ENCODE data around the gene MID2. TPM values are rescaled to one million over a fixed set of nuclear protein-coding genes. Genes with fewer than 3 reads are reported as not detected.
"Not testable (repeated sequence)": the region's sequence is repeated elsewhere in the genome, so short reads cannot be mapped to it uniquely, and the experiment has no call there.

MID2 gene
- total RNA-seq = 1 to 10 TPM; 9.0 to 9.7 TPM

- Mint-ChIP-seq H3K4me1 (ENCODE audit: low read depth) (peaks cover 43% of the 10 kb centered on the region), H3K36me3 (no peaks in the 10 kb centered on the region), H3K27me3 (no peaks in the 10 kb centered on the region), H3K9me3 (no peaks in the 10 kb centered on the region), H3K4me3 (peak within 1 kb of the TSS; percentile 75), H3K27ac (peak within 1 kb of the TSS; percentile 69)
- intact Hi-C loops (cut with micrococcal nuclease) = loop anchor here (1.0 to 5.0 kb wide), 5 partner anchors 48 to 197 kb away; partner anchors contain the start of genes NCBP2L, PRPS1 and TSC22D3
- CTCF ChIA-PET = interaction anchor here (1.0 kb wide), 1 partner anchor 152 kb away, joined by 3 read pairs; no protein-coding TSS in a partner anchor
- POLR2A ChIA-PET = interaction anchor here (1.2 to 2.2 kb wide), 3 partner anchors 153 to 266 kb away, joined by 7 to 9 read pairs (median 9); partner anchors contain the start of genes ATG4A, PRPS1 and PSMD10
- peak; percentile 70 for DNase-seq
Measured at GRCh38 chrX:107825698-107826237, at the start of gene MID2. Gene MID2 (plus strand): TSS chrX:107825866. CDS start chrX:107826427, 561 bp downstream.

GRCh38 chrX:107776649-107777535 lies 48.8 kb upstream of the MID2 start:
- Mint-ChIP-seq H3K27ac (no peak overlapping the region), H3K9me3 (no peaks in the 10 kb centered on the region), H3K4me3 (peak overlapping the region; percentile 86), H3K27me3 (no peaks in the 10 kb centered on the region), H3K4me1 (ENCODE audit: low read depth) (peaks cover 7% of the 10 kb centered on the region), H3K36me3 (no peaks in the 10 kb centered on the region)
- ChIA-PET CTCF (interaction anchor here (0.6 to 8.1 kb wide), 31 partner anchors 10 to 791 kb away, joined by 3 to 194 read pairs (median 4); partner anchors contain the start of gene PRPS1), POLR2A (interaction anchor here (1.0 to 1.9 kb wide), 2 partner anchors 103 to 148 kb away, joined by 4 to 9 read pairs; partner anchors contain the start of gene PRPS1)
- DNase-seq = peak; percentile 84
- intact Hi-C loops (cut with micrococcal nuclease) = loop anchor here (1.0 to 5.0 kb wide), 9 partner anchors 35 to 882 kb away; partner anchors contain the start of gene MID2

- intact Hi-C loops (cut with micrococcal nuclease) = loop anchor here (1.0 to 5.0 kb wide), 8 partner anchors 50 to 883 kb away; partner anchors contain the start of gene MID2
- no peak within 1 kb of the TSS for H3K27ac Mint-ChIP-seq
- H3K36me3 Mint-ChIP-seq = no peaks in the 10 kb centered on the region
- H3K9me3 Mint-ChIP-seq = no peaks in the 10 kb centered on the region
- peak within 1 kb of the TSS; percentile 86 for H3K4me3 Mint-ChIP-seq
- H3K27me3 Mint-ChIP-seq = no peaks in the 10 kb centered on the region
- CTCF ChIA-PET = interaction anchor here (0.6 to 8.1 kb wide), 29 partner anchors 9 to 779 kb away, joined by 3 to 194 read pairs (median 4); no protein-coding TSS in a partner anchor
- H3K4me1 Mint-ChIP-seq (ENCODE audit: low read depth) = peaks cover 7% of the 10 kb centered on the region
- no peak for DNase-seq
- POLR2A ChIA-PET = no interaction called here
Measured at GRCh38 chrX:107777536-107777832, 48.2 kb upstream of the MID2 start, which contains the start of gene NCBP2L. Gene NCBP2L (plus strand): TSS chrX:107777733. CDS start chrX:107794221, 16,488 bp downstream.

- Mint-ChIP-seq H3K36me3 (no peaks in the 10 kb centered on the region), H3K4me1 (ENCODE audit: low read depth) (peaks cover 2% of the 10 kb centered on the region), H3K9me3 (no peaks in the 10 kb centered on the region), H3K27me3 (no peaks in the 10 kb centered on the region), H3K4me3 (no peak overlapping the region), H3K27ac (no peak overlapping the region)
- CTCF ChIA-PET = interaction anchor here (1.1 to 8.1 kb wide), 2 partner anchors 108 to 124 kb away, joined by 3 to 194 read pairs; no protein-coding TSS in a partner anchor
- DNase-seq = no peak
- intact Hi-C loops (cut with micrococcal nuclease) = no loop called here
- POLR2A ChIA-PET = no interaction called here
Measured at GRCh38 chrX:107780525-107780924, 45.1 kb upstream of the MID2 start.

- no peaks in the 10 kb centered on the region for H3K9me3 Mint-ChIP-seq
Measured at GRCh38 chrX:107787827-107788226, 37.8 kb upstream of the MID2 start.

GRCh38 chrX:107804427-107804826 lies 21.2 kb upstream of the MID2 start:
- intact Hi-C loops (cut with micrococcal nuclease) = no loop called here
- no peak overlapping the region for H3K27ac Mint-ChIP-seq
- ChIA-PET CTCF (no interaction called here), POLR2A (no interaction called here)
- DNase-seq = no peak
- no peak overlapping the region for H3K4me3 Mint-ChIP-seq
- H3K27me3 Mint-ChIP-seq = no peaks in the 10 kb centered on the region
- H3K4me1 Mint-ChIP-seq (ENCODE audit: low read depth) = no peaks in the 10 kb centered on the region
- no peaks in the 10 kb centered on the region for H3K9me3 Mint-ChIP-seq
- H3K36me3 Mint-ChIP-seq = no peaks in the 10 kb centered on the region

More at GRCh38 chrX:107787827-107788226, 37.8 kb upstream of the MID2 start:
- Mint-ChIP-seq H3K4me3 (no peak overlapping the region), H3K4me1 (ENCODE audit: low read depth) (no peaks in the 10 kb centered on the region), H3K27ac (no peak overlapping the region), H3K27me3 (no peaks in the 10 kb centered on the region), H3K36me3 (no peaks in the 10 kb centered on the region)
- POLR2A ChIA-PET = interaction anchor here (0.6 kb wide), 1 partner anchor 287 kb away, joined by 3 read pairs; no protein-coding TSS in a partner anchor
- intact Hi-C loops (cut with micrococcal nuclease) = no loop called here
- CTCF ChIA-PET = interaction anchor here (2.2 kb wide), 1 partner anchor 11 kb away, joined by 8 read pairs; the partner anchor contains the start of gene NCBP2L
- no peak for DNase-seq

- Mint-ChIP-seq H3K4me1 (ENCODE audit: low read depth) (no peaks in the 10 kb centered on the region), H3K27ac (no peak overlapping the region)
Measured at GRCh38 chrX:107805179-107805578, 20.5 kb upstream of the MID2 start.

GRCh38 chrX:107810053-107810452 lies 15.6 kb upstream of the MID2 start:
- H3K4me3 Mint-ChIP-seq; CTCF ChIA-PET; H3K27me3 Mint-ChIP-seq; H3K27ac Mint-ChIP-seq; H3K9me3 Mint-ChIP-seq; H3K4me1 Mint-ChIP-seq (ENCODE audit: low read depth); intact Hi-C loops (cut with micrococcal nuclease); DNase-seq; H3K36me3 Mint-ChIP-seq; POLR2A ChIA-PET: not testable (repeated sequence)

More at GRCh38 chrX:107805179-107805578, 20.5 kb upstream of the MID2 start:
- Mint-ChIP-seq H3K9me3 (no peaks in the 10 kb centered on the region), H3K27me3 (no peaks in the 10 kb centered on the region), H3K36me3 (no peaks in the 10 kb centered on the region), H3K4me3 (no peak overlapping the region)
- ChIA-PET POLR2A (no interaction called here), CTCF (no interaction called here)
- no peak for DNase-seq
- intact Hi-C loops (cut with micrococcal nuclease) = no loop called here

GRCh38 chrX:107818900-107819521 lies 6.7 kb upstream of the MID2 start:
- DNase-seq = no peak
- ChIA-PET CTCF (no interaction called here), POLR2A (no interaction called here)
- Mint-ChIP-seq H3K36me3 (peaks cover 2% of the 10 kb centered on the region), H3K9me3 (peaks cover 6% of the 10 kb centered on the region), H3K27me3 (no peaks in the 10 kb centered on the region), H3K4me1 (ENCODE audit: low read depth) (peaks cover 6% of the 10 kb centered on the region), H3K4me3 (no peak overlapping the region), H3K27ac (no peak overlapping the region)
- intact Hi-C loops (cut with micrococcal nuclease) = no loop called here

- H3K4me1 Mint-ChIP-seq (ENCODE audit: low read depth) = peaks cover 30% of the 10 kb centered on the region
- no peak overlapping the region for H3K4me3 Mint-ChIP-seq
- intact Hi-C loops (cut with micrococcal nuclease) = no loop called here
- H3K27me3 Mint-ChIP-seq = no peaks in the 10 kb centered on the region
- ChIA-PET CTCF (no interaction called here), POLR2A (no interaction called here)
- no peak overlapping the region for H3K27ac Mint-ChIP-seq
- DNase-seq = no peak
- H3K9me3 Mint-ChIP-seq = peaks cover 6% of the 10 kb centered on the region
- peaks cover 2% of the 10 kb centered on the region for H3K36me3 Mint-ChIP-seq
Measured at GRCh38 chrX:107823042-107823441, 2.6 kb upstream of the MID2 start.

- Mint-ChIP-seq H3K4me3 (no peak overlapping the region), H3K27ac (no peak overlapping the region), H3K9me3 (peaks cover 6% of the 10 kb centered on the region), H3K27me3 (no peaks in the 10 kb centered on the region), H3K36me3 (peaks cover 2% of the 10 kb centered on the region), H3K4me1 (ENCODE audit: low read depth) (peaks cover 31% of the 10 kb centered on the region)
- ChIA-PET POLR2A (no interaction called here), CTCF (no interaction called here)
- intact Hi-C loops (cut with micrococcal nuclease) = no loop called here
- no peak for DNase-seq
Measured at GRCh38 chrX:107823456-107823855, 2.2 kb upstream of the MID2 start.

Data from activated CD4-positive, alpha-beta memory T cell treated with anti-CD3 and anti-CD28 coated beads for 36 hours (primary cell).